Fibroblast of gingiva (primary cell): ENCODE measurements around the gene MKLN1.
"Not testable (repeated sequence)": the region's sequence is repeated elsewhere in the genome, so short reads cannot be mapped to it uniquely, and the experiment has no call there.

Experiments
- DNase-seq: peaks from one replicate; pipeline ENCODE4 v3.0.0-alpha.2; 2011; ENCODE audit warnings: low read depth

The MKLN1 gene

GRCh38 chr7:131501930-131502685 is 174.4 kb downstream of the MKLN1 start:
- no peak for DNase-seq

- DNase-seq, result peak; percentile 32
Observed at GRCh38 chr7:131502810-131503508, 175.3 kb downstream of the MKLN1 start.

- DNase-seq, result no peak
Observed at GRCh38 chr7:131503639-131504038, 176.0 kb downstream of the MKLN1 start.

GRCh38 chr7:131504157-131504899 is 176.7 kb downstream of the MKLN1 start:
- no peak for DNase-seq

- not testable (repeated sequence) for DNase-seq
Observed at GRCh38 chr7:131505037-131505620, 177.5 kb downstream of the MKLN1 start.

- DNase-seq, result no peak
Observed at GRCh38 chr7:131505636-131506557, 178.2 kb downstream of the MKLN1 start.

GRCh38 chr7:131506597-131506996 is 178.9 kb downstream of the MKLN1 start:
- no peak for DNase-seq

GRCh38 chr7:131507592-131508331 is 180.1 kb downstream of the MKLN1 start:
- peak; percentile 41 for DNase-seq

- DNase-seq, result no peak
Observed at GRCh38 chr7:131508754-131509486, 181.2 kb downstream of the MKLN1 start.

GRCh38 chr7:131509781-131510180 is 182.1 kb downstream of the MKLN1 start:
- DNase-seq, result no peak

- no peak for DNase-seq
Observed at GRCh38 chr7:131511071-131511470, 183.4 kb downstream of the MKLN1 start.

- no peak for DNase-seq
Observed at GRCh38 chr7:131511774-131512535, 184.3 kb downstream of the MKLN1 start.

GRCh38 chr7:131513245-131514061 is 185.8 kb downstream of the MKLN1 start:
- peak; percentile 64 for DNase-seq

GRCh38 chr7:131515471-131515870 is 187.8 kb downstream of the MKLN1 start:
- DNase-seq, result not testable (repeated sequence)

GRCh38 chr7:131517218-131517923 is 189.7 kb downstream of the MKLN1 start:
- no peak for DNase-seq

GRCh38 chr7:131518626-131519025 is 190.9 kb downstream of the MKLN1 start:
- no peak for DNase-seq

GRCh38 chr7:131521651-131522163 is 194.0 kb downstream of the MKLN1 start:
- no peak for DNase-seq
